Daoy (cell line): ENCODE results near the gene ZBTB21. TPM values are rescaled to one million over a fixed set of nuclear protein-coding genes. Genes with fewer than 3 reads are reported as not detected.
"Not testable (repeated sequence)": the region's sequence is repeated elsewhere in the genome, so short reads cannot be mapped to it uniquely, and the experiment has no call there.

Experiments
- DNase-seq: peaks from one replicate; pipeline ENCODE4 v3.0.0-alpha.2; 2015; ENCODE audit warnings: low read depth
- total RNA-seq: library from RNA; depleted of rRNA; stranded (reverse); fragments of >200 nt; shearing (Covaris generic); gene quantifications from 2 replicates; pipeline ENCODE4 v1.2.3, GENCODE V29; 2014; rRNA removed

The ZBTB21 gene
- total RNA-seq, 1 experiment from 2014 or later: 16.9 TPM

DNA sequence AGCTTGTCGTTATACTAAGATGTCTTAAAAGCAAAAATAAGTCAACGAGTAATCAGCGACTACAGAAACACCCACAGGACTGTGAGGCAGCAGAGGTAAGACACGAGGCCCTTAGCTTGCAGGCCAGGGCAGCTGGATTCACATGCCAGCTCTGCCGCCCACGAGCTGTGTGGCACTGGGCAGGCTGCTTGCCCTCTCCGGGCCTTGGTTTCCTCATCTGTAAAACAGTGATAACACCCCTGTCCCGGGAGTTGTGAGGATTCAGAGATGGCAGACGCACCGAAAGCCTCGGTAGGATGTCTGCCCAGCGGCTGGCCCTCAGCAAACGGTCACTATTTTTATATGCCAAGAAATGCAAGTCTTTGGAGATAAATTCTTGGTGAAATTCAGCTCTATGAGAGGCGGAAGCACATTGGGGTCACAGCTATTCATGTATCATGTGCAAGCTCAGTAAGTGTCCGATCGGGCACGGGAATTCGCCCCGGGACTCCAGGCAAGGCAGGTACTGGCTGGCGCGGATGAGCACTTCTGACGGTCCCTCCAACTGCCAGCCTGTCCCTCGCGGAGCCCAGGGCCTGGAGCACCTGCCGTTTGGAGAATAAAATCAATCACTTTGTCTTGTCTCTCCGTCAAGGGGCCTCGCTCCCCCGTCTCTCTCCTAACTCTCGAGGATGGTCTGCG lies 57.5 kb downstream of the ZBTB21 start:
- peak; percentile 38 for DNase-seq

DNA sequence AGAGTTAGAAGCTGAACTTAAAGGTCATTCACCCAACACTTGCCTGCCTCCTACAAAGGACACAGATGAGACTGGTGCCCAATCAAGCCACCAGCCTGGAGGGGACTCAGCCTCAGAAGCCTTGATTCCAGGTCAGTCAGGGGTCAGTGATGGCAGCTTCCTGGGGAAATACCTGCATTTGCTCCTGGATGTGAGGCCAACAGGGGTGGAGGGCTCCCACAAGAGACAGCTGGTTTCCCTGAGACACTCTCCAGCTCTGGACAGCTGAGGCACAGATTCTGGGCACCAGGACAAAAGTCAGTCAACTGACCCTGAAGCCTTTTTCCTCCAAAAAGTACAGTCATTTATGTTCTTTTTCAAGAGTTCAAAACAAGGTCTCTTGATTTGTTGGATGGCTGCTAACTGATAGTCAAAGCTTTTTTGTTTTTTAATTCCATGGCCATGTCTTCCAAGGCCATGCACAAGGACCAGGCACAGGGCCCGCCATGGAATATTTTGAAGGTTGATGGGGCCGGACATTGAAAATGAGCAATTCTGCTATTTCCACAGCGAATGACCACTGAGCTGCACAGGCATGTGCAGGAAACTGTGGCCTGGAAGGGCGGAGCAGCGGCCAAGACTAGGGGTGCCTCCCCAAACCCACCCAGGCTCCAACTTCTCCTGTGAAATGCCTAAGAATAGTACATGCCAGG lies 58.1 kb downstream of the ZBTB21 start:
- no peak for DNase-seq

DNA sequence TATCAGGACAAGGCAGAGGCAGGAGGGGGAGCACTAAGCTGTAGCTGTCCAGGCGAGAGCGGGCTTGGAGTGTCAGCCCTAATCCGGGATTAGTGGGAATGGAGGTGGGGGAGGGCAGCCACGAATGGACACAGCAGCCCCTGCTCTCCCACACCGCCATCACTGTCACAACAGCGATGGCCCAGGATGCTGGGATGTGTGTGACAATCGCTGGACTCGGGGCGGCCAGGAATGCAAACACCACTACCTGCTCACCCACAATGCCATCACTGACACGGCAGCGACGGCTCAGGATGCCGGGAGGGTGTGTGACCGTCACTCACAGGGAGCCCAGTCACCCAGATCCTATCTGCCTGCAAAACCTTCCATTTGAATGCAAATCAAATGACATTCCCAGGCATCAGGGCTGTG lies 59.2 kb downstream of the ZBTB21 start:
- no peak for DNase-seq

DNA sequence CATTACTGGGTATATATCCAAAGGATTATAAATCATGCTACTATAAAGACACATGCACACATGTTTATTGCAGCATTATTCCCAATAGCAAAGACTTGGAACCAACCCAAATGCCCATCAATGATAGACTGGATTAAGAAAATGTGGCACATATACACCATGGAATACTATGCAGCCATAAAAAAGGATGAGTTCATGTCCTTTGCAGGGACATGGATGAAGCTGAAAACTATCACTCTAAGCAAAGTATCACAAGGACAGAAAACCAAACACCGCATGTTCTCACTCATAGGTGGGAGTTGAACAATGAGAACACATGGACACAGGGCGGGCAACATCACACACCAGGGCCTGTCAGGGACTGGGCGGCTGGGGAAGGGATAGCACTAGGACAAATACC lies 60.5 kb downstream of the ZBTB21 start:
- not testable (repeated sequence) for DNase-seq

DNA sequence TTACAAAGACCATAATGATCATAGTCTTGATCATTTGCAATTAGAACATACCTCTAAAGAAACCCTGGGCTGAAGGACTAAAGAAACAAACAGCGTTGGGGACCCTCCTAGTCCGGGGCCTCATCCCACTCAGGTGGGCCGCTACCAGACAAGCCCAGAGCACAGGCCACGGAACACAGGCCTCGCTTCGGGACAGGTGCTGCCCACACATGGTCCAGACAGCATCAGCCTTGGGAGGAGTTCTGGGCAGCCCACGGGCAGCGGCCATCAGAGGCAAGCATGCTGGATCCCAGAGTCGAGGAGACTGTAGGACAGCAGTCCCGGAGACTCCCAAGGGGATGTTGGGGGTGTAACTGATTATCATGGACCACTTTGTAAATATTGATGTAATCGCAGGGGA lies 61.3 kb downstream of the ZBTB21 start:
- no peak for DNase-seq

DNA sequence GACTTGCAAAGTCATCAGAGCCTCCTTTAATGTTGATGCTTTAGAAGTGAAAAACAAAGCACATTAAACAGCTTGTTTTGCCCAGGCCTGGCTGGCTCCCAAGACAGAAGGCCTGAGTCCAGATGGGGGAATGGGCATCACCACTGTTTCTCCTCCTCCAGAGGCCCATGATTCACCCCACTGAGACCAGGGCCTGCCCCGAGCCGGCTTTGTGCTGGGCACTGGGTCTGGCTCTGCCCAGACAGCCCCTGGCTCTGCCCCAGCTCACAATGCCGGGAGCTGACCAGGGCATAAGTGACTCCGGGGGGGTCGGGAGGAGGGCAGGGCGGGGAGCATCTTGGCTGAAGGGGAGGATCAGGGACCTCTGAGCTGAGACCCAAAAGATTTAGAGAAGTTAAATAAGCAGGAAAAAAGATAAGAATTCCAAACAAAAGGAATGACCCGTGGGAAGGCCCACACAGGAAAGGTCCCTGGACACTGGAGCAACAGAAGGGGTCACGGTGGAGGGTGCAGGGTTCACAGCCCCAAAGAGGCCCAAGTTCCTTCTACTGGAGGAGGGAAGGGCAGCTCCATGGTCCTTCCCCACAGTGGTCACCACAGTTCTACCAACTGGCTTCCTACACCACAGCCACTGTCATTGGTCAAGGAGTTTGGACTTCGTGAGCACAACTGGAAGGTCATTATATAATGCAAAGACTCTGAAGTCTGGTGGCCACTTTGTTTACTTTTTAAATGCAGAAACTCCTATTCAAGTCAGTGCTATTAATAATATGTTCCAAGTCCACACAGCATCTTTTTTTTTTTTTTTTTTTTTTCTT lies 61.9 kb downstream of the ZBTB21 start:
- no peak for DNase-seq

DNA sequence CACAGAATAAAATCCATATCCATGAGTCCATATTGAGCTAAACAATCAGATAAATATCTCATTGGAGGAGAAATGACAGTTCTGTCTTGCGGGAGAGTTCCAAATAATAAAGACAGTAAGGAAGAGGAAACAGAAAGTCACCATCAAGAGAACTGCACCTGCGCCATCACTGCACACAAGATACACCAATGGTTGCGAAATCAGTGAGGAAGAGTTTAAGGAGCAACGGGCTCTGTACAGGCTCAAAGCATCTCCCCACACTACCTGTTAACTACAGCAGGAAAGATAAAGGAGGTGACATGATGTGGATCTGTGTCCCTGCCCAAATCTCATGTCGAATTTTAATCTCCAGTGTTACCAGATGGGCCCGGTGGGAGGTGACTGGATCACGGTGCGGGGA lies 64.2 kb downstream of the ZBTB21 start:
- no peak for DNase-seq

DNA sequence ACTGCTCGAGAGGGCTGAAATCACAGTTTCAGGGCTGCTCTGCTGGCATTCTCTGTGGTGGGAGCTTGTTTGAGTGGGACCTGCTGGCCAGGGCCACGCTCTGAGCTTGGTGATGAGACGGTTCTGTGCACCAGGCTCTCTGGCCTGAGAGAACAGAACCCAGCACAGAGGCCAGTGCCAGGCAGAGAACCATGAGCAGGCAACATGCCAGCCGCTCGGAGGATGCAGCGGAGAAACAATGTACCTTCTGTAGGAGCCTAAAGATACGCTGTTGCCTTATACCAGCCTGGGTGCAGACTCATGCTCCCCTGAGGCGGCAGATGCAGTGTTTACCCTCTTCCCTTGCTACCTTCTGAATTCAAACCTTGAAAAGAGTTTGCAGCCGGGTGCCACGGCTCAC lies 66.3 kb downstream of the ZBTB21 start:
- no peak for DNase-seq

DNA sequence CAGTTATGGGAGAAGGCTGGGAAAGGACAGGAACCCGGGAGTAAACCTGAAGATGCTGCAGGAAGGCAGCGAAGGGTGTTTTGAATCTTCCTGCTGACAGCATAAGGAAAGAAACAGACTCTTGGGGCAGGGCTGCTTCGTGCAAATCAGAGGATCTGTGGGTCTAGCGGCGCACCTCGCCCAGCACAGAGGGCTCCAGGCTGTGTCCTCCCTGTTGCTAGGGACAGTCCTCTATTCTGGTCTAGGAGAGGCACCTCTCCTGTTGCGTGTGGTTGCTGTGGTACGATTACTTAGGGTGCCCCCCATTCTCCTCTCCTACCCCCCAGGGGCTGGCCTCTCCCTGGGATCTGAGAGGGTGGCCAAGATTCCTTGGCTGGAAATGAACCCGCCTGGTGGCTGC lies 67.7 kb downstream of the ZBTB21 start:
- DNase-seq: no peak

DNA sequence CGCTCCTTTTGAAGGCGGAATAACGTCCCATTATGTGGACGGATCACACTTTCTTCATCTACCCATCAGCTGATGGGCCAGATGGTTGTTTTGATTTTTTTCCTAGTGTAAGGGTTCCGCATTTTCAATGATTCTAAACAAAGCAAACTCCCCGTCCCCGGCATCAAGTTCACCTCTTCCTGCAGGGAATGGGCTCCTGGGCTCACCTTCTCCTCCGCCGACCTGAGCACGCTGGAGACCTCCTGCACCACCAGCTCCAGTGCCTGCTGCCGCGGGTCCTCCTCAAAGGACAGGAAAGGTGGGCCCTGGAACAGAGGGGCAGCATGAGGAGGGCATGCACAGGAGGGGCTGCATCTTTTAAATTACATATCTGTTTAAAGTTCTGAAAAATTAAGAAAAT lies 68.2 kb downstream of the ZBTB21 start:
- DNase-seq: no peak

DNA sequence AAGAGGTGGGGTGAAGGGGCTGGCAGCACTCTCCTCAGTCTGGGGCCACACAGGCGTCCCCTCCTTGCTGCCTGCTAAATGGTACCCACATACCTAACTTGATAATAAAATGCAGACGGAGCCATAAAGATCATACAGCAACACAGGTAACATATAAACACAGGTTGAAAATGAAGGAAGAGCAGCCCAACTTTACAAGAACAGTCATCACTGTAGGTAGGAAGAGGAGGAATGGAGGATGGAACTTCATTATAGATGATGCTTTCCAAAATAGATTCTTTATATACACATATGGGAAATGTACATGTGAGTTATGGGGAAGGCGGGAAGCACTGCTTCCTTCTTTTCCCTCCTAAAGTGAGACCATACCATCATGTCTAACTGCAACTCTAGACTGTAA lies 69.7 kb downstream of the ZBTB21 start:
- DNase-seq: no peak

DNA sequence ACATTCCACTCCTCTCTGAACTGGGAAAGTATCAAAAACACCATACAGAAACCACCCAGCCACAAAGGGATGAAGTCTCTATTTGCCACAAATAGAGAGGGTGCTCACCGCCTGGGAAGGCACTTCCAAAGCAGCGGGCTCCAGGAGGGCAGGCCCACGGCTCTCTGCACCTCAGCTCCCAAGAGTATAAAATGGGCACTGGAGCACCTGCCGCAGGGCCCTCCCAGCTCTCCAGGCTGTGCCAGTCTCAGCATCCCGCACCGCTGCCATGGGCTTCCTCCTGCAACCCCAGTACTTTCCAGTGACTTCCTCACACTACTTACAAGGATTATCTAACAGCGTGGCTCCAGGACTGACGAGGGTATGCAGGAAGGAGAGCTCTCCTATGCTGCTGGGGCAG lies 70.8 kb downstream of the ZBTB21 start:
- no peak for DNase-seq

Other genes with a start within 250 kb of the ZBTB21 start
- 33.6 and 39.5 TPM in 2 replicates for gene RIPK4, start 243.3 kb downstream of the ZBTB21 start, total RNA-seq
- 3.3 and 3.5 TPM in 2 replicates for gene PRDM15, start 131.0 kb downstream of the ZBTB21 start, total RNA-seq
- 25.3 and 35.4 TPM in 2 replicates for gene C2CD2, start 56.3 kb downstream of the ZBTB21 start, total RNA-seq
- 0.24 and 0.80 TPM in 2 replicates for gene UMODL1, start 61.0 kb upstream of the ZBTB21 start, total RNA-seq
- 0.51 TPM in 2 replicates for gene ABCG1, start 208.8 kb upstream of the ZBTB21 start, total RNA-seq